Lung (tissue), 12 donors: ENCODE results near the gene NECTIN4. TPM values are rescaled to one million over a fixed set of nuclear protein-coding genes. Genes with fewer than 3 reads are reported as not detected.

Experiments used
- ATAC-seq: fragments of 200-7000 bp; cut with Tn5 transposase; one replicate; pipeline ENCODE4 v1.9.1; 2020; ENCODE audit warnings: moderate number of reproducible peaks; ENCODE audit not compliant: insufficient read depth, low FRiP score
- DNase-seq, 3 donors: peaks; one replicate each; pipeline ENCODE4 v3.0.0-alpha.2; 2013 to 2017
- H3K27ac ChIP-seq, 2 donors: one replicate each; pipeline ENCODE4 v1.5.1; 2013; ENCODE audit warnings: mild to moderate bottlenecking in 2 of 2, moderate library complexity in 2 of 2, control low read depth in 1 of 2, inconsistent platforms in 1 of 2, low read depth in 1 of 2, low read length in 1 of 2
- H3K27me3 ChIP-seq, 3 donors: one replicate each; pipeline ENCODE4 v1.5.1; 2013; ENCODE audit warnings: low read length in 2 of 3; ENCODE audit not compliant: control insufficient read depth in 3 of 3, insufficient read depth in 3 of 3
- H3K36me3 ChIP-seq, 4 donors: one replicate each; pipeline ENCODE4 v1.5.1; 2013; ENCODE audit warnings: low read length in 4 of 4, mild to moderate bottlenecking in 1 of 4, moderate library complexity in 1 of 4; ENCODE audit not compliant: control insufficient read depth in 4 of 4, insufficient read depth in 4 of 4
- H3K4me1 ChIP-seq, 5 donors: one replicate each; pipeline ENCODE4 v1.5.1; 2013; ENCODE audit warnings: low read length in 5 of 5, mild to moderate bottlenecking in 2 of 5, moderate library complexity in 1 of 5; ENCODE audit not compliant: control insufficient read depth in 5 of 5, insufficient read depth in 5 of 5
- H3K4me3 ChIP-seq: one replicate; pipeline ENCODE4 v1.5.1; 2013; ENCODE audit warnings: mild to moderate bottlenecking, control low read depth, moderate library complexity
- H3K9ac ChIP-seq, 2 donors: one replicate each; pipeline ENCODE4 v1.5.1; 2013; ENCODE audit warnings: low read length in 2 of 2, control low read depth in 1 of 2; ENCODE audit not compliant: insufficient read depth in 1 of 2
- H3K9me3 ChIP-seq, 4 donors: one replicate each; pipeline ENCODE4 v1.5.1; 2013; ENCODE audit warnings: low read length in 3 of 4, mild to moderate bottlenecking in 1 of 4, moderate library complexity in 1 of 4; ENCODE audit not compliant: control insufficient read depth in 4 of 4, insufficient read depth in 3 of 4
- WGBS, 2 donors: extraction: QIAGEN DNeasy Blood & Tissue Kit; methylation state at CpG; one replicate each; pipeline ENCODE4 v1.1.7; 2013; 5-methylcytosine and 5-hydroxymethylcytosine counted together
- polyA plus RNA-seq, 2 donors: library from polyadenylated mRNA; stranded (reverse); fragments of 200-250 nt; gene quantifications; one replicate each; pipeline ENCODE4 v1.2.1, GENCODE V29; 2013
- total RNA-seq, 2 donors: library from RNA; depleted of rRNA in 1 of 2; stranded (reverse); fragments of >200 nt in 1 of 2; gene quantifications; one replicate each; pipeline ENCODE4 v1.2.1, GENCODE V29; 2014 to 2021
- TF ChIP-seq, protein P1 (sequence below): IDR thresholded peaks from 2 replicates; pipeline ENCODE4 v1.5.1; 2012; ENCODE audit warnings: mild to moderate bottlenecking; ENCODE audit errors: control extremely low read depth, extremely low read depth
- donor health status: control.
- donor health status: control.
- donor health status: Bipolar disorder and iron deficiency.
- donor health status: healthy.
- donor health status: DM: yes; HTN: yes; CAD: no.

Gene NECTIN4
- total and polyA plus RNA-seq, 4 donors, result 6.2 to 12.5 (median 9.9) TPM

DNA sequence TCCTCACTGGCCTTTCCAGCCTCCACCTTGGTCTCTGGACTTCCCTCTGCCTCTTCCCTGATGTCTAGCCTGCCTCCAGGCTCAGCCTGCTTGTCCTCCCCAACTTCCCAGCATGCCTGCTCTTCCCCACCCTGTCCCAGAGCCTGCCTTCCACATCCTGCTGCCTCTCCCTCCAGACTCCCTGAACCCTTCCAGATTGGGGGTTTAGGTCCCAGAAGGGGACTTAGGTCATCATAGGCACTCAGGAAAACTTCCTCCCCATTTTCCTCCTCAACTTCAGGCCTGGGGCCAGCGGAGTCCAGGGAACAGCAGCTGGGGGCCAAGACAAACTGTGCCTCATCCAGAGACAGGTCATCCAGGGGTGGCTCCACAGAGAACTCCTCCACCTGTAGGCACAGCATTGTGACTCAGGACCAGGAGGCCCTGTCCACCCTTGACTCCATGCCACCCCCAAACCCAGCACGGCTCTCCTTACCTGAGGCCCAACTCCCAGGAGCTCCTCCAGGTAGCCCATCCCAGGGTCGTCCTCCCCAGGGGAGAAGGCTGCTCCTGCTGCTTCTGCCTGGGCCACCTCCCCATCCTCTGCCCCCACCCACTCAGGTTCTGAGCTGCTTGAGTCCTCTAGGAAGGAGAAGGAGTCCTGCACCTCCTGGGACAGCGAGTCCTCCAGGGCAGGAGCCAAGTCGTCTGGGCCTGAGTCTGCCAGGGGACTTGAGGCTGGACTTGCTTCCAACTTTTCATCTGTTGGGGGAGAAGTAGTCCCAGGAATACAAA lies 40.2 kb downstream of the NECTIN4 start:
- H3K36me3 ChIP-seq, result peaks cover 0 to 15% (median 0%) of the 10 kb centered on the region in 4 donors
- TF ChIP-seq, protein P1, sequence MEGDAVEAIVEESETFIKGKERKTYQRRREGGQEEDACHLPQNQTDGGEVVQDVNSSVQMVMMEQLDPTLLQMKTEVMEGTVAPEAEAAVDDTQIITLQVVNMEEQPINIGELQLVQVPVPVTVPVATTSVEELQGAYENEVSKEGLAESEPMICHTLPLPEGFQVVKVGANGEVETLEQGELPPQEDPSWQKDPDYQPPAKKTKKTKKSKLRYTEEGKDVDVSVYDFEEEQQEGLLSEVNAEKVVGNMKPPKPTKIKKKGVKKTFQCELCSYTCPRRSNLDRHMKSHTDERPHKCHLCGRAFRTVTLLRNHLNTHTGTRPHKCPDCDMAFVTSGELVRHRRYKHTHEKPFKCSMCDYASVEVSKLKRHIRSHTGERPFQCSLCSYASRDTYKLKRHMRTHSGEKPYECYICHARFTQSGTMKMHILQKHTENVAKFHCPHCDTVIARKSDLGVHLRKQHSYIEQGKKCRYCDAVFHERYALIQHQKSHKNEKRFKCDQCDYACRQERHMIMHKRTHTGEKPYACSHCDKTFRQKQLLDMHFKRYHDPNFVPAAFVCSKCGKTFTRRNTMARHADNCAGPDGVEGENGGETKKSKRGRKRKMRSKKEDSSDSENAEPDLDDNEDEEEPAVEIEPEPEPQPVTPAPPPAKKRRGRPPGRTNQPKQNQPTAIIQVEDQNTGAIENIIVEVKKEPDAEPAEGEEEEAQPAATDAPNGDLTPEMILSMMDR, result no peak
- H3K9me3 ChIP-seq, result peaks cover 0 to 10% (median 4%) of the 10 kb centered on the region in 4 donors
- peaks cover 0 to 3% (median 0%) of the 10 kb centered on the region in 3 donors for H3K27me3 ChIP-seq
- no peak for DNase-seq
- 91 to 95% methylated on average over 5 of the region's 5 CpGs for WGBS, 2 donors
- H3K4me3 ChIP-seq, result no peak overlapping the region
- H3K9ac ChIP-seq, result no peak overlapping the region
- H3K4me1 ChIP-seq, result peaks cover under 1 to 10% (median 4%) of the 10 kb centered on the region in 5 donors
- ATAC-seq, result no peak
- no peak overlapping the region for H3K27ac ChIP-seq

DNA sequence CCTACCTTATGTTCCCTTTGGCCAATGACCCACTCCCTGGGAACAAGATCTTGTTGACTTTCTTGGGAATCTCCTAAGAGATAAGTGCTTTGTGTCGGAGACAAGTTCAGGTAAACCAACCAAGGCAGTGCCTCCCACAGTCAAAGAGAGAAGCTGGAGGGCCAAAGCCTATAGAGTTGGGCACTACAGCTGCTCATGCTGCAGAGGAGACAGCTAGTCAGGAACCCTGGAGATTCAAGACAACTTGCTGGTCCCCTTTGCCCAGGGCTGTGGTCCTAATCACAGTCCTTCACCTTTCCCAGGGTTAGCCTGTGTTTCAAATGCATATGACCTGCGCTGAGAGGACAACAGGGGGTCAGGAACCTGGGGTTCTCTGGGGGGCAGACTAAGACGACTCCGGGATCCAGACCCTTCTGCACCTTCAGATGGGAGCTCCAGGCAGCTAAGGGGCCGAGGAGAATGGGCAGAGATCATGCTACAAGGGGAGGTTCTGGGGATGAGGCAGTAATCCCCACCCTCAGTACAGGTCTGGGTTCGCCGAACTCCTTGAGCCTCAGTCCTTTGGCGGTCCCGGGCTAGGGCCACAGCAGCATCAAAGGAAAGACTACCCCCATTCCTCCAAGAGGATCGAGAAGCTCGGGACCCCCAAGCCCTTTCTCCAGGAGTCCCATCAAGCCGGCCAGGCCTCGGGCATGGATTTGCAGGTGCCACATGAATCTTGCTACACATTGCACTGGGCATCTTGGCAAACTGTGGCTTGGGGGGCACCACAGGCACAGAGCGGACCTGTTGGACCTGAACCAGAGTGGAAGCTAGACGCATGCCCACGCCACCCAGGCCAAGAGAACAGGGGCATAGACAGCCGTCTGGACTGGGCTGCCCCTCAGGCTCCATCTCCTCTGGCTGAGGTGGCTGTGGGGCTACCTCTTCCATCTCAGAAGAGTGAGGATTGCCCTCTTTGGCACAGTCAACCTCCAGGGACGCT lies 41.6 kb downstream of the NECTIN4 start:
- 97% methylated on average over 18 of the region's 18 CpGs for WGBS, 2 donors
- Histone ChIP-seq H3K9me3 (peaks cover 0 to 10% (median 4%) of the 10 kb centered on the region in 4 donors), H3K36me3 (peaks cover under 1 to 15% (median 5%) of the 10 kb centered on the region in 4 donors), H3K27ac (peak overlapping the region in 1 of 2 donors; percentile 58), H3K27me3 (peaks cover 0 to under 1% (median 0%) of the 10 kb centered on the region in 3 donors), H3K4me1 (peaks cover 5 to 11% (median 5%) of the 10 kb centered on the region in 5 donors), H3K9ac (no peak overlapping the region), H3K4me3 (no peak overlapping the region)
- DNase-seq (no peak), ATAC-seq (no peak)
- TF ChIP-seq, protein P1, result no peak

DNA sequence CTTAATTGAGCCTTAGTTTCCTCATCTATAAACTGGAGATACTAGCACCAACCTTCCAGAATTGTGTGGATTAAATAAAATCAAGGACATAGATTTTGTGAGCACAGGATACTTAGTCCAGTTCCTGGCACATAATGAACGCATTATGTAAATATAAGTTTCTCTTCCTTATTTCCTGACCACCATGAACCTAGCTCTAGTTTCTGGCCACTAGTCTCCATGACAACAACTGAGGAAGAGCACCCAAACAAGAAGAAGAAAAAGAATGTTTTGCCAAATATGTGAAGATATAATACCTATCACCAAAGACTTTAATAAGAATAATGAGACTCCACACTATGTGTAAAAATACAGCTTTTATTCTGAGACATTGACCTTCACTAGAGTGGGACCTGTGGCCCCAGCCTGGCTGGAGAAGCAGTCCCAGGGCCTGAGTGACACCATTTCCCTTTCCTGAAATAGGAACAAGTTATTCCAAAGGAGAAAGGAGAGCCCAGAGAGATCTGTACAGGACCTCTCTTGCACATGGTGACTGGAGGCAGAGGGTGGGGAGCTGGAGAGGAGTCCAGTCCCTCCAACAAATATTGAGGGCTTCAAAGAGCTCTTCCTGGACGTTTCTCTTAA lies 42.6 kb downstream of the NECTIN4 start:
- Histone ChIP-seq H3K4me3 (no peak overlapping the region), H3K9ac (no peak overlapping the region), H3K4me1 (peaks cover 5 to 11% (median 5%) of the 10 kb centered on the region in 5 donors), H3K27ac (peak overlapping the region; percentile 95 to 96), H3K9me3 (peaks cover 0 to 10% (median 4%) of the 10 kb centered on the region in 4 donors), H3K36me3 (peaks cover 11 to 22% (median 15%) of the 10 kb centered on the region in 4 donors), H3K27me3 (no peaks in the 10 kb centered on the region)
- 56 to 61% methylated on average over 2 of the region's 2 CpGs for WGBS, 2 donors
- DNase-seq (peak in 1 of 3 donors; percentile 20), ATAC-seq (no peak)
- TF ChIP-seq, protein P1, result no peak
